ENCODE results near the gene MYRF.

MYRF gene

GRCh38 chr11:61794579-61794978 lies 42.1 kb downstream of the MYRF start:
- TF ChIP-seq YY1 (IDR thresholded peaks at IDR 0.05; ENCODE audit: low read depth) (no peak), FOXM1 (IDR thresholded peaks at IDR 0.05; ENCODE audit: borderline replicate concordance, low read depth) (no peak), RAD21 (IDR thresholded peaks at IDR 0.05; ENCODE audit: low read depth) (no peak), REST (IDR thresholded peaks at IDR 0.05; ENCODE audit: low read depth) (no peak), TEAD4 (IDR thresholded peaks at IDR 0.05) (no peak), EP300 (IDR thresholded peaks at IDR 0.05; ENCODE audit: borderline replicate concordance) (no peak), ZBTB7A (IDR thresholded peaks at IDR 0.05; ENCODE audit: low read depth) (no peak), CEBPB (IDR thresholded peaks at IDR 0.05) (no peak), EGR1 (IDR thresholded peaks at IDR 0.05) (no peak), TCF12 (IDR thresholded peaks at IDR 0.05; ENCODE audit: low read depth) (no peak), TAF1 (IDR thresholded peaks at IDR 0.05; ENCODE audit: low read depth) (no peak), CREB1 (IDR thresholded peaks at IDR 0.05; ENCODE audit: low read depth) (no peak), NFIC (IDR thresholded peaks at IDR 0.05) (no peak), USF1 (IDR thresholded peaks at IDR 0.05) (no peak)
- TF ChIP-seq, protein P1, sequence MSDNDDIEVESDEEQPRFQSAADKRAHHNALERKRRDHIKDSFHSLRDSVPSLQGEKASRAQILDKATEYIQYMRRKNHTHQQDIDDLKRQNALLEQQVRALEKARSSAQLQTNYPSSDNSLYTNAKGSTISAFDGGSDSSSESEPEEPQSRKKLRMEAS (IDR thresholded peaks at IDR 0.05): no peak

DNA sequence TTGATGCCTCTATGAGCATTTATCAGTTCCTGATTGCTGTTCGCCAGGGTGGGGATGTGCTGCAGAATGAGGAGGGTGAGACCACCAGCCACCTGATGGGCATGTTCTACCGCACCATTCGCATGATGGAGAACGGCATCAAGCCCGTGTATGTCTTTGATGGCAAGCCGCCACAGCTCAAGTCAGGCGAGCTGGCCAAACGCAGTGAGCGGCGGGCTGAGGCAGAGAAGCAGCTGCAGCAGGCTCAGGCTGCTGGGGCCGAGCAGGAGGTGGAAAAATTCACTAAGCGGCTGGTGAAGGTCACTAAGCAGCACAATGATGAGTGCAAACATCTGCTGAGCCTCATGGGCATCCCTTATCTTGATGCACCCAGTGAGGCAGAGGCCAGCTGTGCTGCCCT lies 43.0 kb downstream of the MYRF start:
- TF ChIP-seq, protein P1 (IDR thresholded peaks at IDR 0.05): no peak
- TF ChIP-seq REST (IDR thresholded peaks at IDR 0.05; ENCODE audit: low read depth) (no peak), YY1 (IDR thresholded peaks at IDR 0.05; ENCODE audit: low read depth) (no peak), CEBPB (IDR thresholded peaks at IDR 0.05) (no peak), EP300 (IDR thresholded peaks at IDR 0.05; ENCODE audit: borderline replicate concordance) (no peak), TAF1 (IDR thresholded peaks at IDR 0.05; ENCODE audit: low read depth) (no peak), RAD21 (IDR thresholded peaks at IDR 0.05; ENCODE audit: low read depth) (no peak), TCF12 (IDR thresholded peaks at IDR 0.05; ENCODE audit: low read depth) (no peak)

DNA sequence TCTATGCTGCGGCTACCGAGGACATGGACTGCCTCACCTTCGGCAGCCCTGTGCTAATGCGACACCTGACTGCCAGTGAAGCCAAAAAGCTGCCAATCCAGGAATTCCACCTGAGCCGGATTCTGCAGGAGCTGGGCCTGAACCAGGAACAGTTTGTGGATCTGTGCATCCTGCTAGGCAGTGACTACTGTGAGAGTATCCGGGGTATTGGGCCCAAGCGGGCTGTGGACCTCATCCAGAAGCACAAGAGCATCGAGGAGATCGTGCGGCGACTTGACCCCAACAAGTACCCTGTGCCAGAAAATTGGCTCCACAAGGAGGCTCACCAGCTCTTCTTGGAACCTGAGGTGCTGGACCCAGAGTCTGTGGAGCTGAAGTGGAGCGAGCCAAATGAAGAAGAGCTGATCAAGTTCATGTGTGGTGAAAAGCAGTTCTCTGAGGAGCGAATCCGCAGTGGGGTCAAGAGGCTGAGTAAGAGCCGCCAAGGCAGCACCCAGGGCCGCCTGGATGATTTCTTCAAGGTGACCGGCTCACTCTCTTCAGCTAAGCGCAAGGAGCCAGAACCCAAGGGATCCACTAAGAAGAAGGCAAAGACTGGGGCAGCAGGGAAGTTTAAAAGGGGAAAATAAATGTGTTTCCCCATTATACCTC lies 43.6 kb downstream of the MYRF start:
- no peak for TF ChIP-seq TCF12 (IDR thresholded peaks at IDR 0.05; ENCODE audit: low read depth)
- no peak for TF ChIP-seq NFIC (IDR thresholded peaks at IDR 0.05)
- TF ChIP-seq EGR1 (IDR thresholded peaks at IDR 0.05): no peak
- no peak for TF ChIP-seq FOXM1 (IDR thresholded peaks at IDR 0.05; ENCODE audit: borderline replicate concordance, low read depth)
- TF ChIP-seq CEBPB (IDR thresholded peaks at IDR 0.05): no peak
- TF ChIP-seq ZBTB7A (IDR thresholded peaks at IDR 0.05; ENCODE audit: low read depth): no peak
- TF ChIP-seq CREB1 (IDR thresholded peaks at IDR 0.05; ENCODE audit: low read depth): no peak

DNA sequence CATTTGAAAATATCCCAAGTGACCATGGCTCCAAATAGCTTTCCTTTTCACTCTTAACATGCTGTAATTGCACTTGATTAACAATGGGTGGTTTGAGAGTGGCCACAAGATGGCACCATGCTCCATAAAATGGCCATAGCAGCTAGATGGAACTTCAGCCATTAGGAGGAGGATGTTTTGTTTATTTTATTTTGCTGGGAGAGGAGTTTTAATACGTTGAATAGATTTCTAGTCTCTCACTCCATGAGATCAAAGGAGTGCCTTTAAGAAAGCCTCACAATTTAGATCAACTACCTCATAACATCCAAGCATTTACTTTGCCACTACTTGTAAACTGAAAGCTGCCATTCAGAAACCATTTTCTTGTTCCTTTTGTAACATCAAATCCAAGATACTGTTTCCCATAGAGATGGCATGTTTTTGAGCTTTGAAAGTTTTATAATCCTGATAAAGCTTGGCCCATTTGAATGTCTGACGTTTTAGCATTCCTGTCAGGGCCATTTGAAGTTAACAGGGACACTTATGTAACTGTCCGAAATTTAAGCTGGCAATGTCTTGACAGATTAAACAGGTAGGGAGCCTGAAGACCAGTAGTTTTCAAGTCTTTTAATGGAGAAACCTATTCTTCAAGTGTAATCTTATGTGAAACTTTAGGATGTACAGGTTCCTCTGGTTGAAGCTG lies 45.0 kb downstream of the MYRF start:
- no peak for TF ChIP-seq CREB1 (IDR thresholded peaks at IDR 0.05; ENCODE audit: low read depth)
- no peak for TF ChIP-seq TAF1 (IDR thresholded peaks at IDR 0.05; ENCODE audit: low read depth)
- TF ChIP-seq RAD21 (IDR thresholded peaks at IDR 0.05; ENCODE audit: low read depth): peak; percentile 72
- TF ChIP-seq REST (IDR thresholded peaks at IDR 0.05; ENCODE audit: low read depth): no peak
- peak; percentile 59; the same call in 1 of the 2 replicates for TF ChIP-seq YY1 (IDR thresholded peaks at IDR 0.05; ENCODE audit: low read depth)
- no peak for TF ChIP-seq ZBTB7A (IDR thresholded peaks at IDR 0.05; ENCODE audit: low read depth)
- no peak for TF ChIP-seq EP300 (IDR thresholded peaks at IDR 0.05; ENCODE audit: borderline replicate concordance)
- no peak for TF ChIP-seq CEBPB (IDR thresholded peaks at IDR 0.05)
